GM12875 (cell line): ENCODE results near the gene DAB2IP.

Experiments
- H3K4me3 ChIP-seq: one replicate; pipeline ENCODE4 v1.5.1; 2011; ENCODE audit warnings: low read depth, low read length, control low read depth
- CTCF ChIP-seq: IDR thresholded peaks from 2 replicates; pipeline ENCODE4 v1.5.1; 2011; ENCODE audit warnings: low read depth, mild to moderate bottlenecking, control low read depth, inconsistent platforms, low read length, moderate library complexity, borderline replicate concordance; ENCODE audit not compliant: insufficient read depth

DAB2IP gene

GRCh38 chr9:121634329-121635261 is 16.8 kb upstream of the DAB2IP start:
- 0 out of 2 replicates have a peak, but pooled peaks have one; percentile 39 for TF ChIP-seq CTCF

GRCh38 chr9:121635300-121635876 is 16.0 kb upstream of the DAB2IP start:
- TF ChIP-seq CTCF, result no peak
- no peak overlapping the region for H3K4me3 ChIP-seq

More at GRCh38 chr9:121634329-121635261, 16.8 kb upstream of the DAB2IP start:
- no peak overlapping the region for H3K4me3 ChIP-seq

DNA sequence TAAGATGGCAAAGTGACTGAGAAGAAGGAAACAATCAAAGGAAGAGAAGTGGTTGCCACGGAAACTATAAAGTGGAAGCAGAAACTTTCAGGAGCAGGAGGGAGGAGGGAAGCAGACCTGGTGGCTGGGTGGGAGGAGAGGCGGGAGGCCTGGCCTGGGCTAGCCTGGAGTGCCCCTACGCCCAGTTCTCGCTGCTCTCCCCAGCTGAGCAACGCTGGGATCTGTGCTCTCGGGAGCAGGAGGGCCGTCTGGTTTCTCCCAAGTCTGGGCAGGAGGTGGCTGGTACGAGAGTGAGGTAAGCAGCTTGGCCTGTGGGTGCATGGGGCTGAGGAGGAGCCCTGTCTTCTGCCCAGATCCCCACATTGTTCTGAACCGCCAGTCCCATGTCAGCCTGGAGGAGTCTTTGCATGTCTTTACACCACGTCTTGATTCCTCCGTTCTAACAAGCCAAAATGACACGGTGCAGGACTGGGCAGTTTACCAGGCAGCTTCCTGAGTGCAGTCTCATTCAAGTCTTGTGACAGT is 15.0 kb upstream of the DAB2IP start:
- no peak for TF ChIP-seq CTCF
- no peak overlapping the region for H3K4me3 ChIP-seq

- H3K4me3 ChIP-seq, result no peak overlapping the region
- TF ChIP-seq CTCF, result no peak
Observed at GRCh38 chr9:121636978-121637712, 14.3 kb upstream of the DAB2IP start.

DNA sequence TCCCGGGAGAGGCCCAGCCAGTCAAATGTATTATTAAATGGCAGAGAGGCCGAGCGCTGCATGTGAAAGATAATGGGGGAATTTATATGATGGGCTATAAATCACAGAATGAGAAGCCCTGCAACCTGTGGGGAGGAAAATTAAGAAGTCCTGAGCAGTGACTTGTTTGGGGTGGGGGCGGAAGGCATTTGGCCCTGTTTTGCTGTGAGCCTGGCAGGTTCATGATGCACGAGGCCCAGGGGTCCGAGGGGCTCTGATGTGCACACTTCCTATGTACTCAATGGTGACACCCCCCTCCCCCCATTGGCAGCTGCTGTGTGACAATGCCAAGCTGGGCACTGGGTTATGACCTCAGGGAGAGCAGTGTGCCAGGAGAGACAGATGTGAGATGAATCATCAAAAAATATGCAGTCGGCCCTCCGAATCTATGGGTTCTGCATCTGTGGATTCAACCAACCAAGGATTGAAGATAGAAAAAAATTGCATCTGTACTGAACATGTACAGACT is 13.7 kb upstream of the DAB2IP start:
- no peak overlapping the region for H3K4me3 ChIP-seq
- no peak for TF ChIP-seq CTCF

GRCh38 chr9:121638399-121638798 is 13.0 kb upstream of the DAB2IP start:
- no peak for TF ChIP-seq CTCF
- H3K4me3 ChIP-seq, result no peak overlapping the region
